Activated T-helper 9 cell treated with anti-CD3 and anti-CD28 coated beads, Interleukin-2, amount 50 U/mL, for 16 hours (primary cell): ENCODE results near the gene ITGAL.
"Not testable (repeated sequence)": the region's sequence is repeated elsewhere in the genome, so short reads cannot be mapped to it uniquely, and the experiment has no call there.

Source experiments
- DNase-seq: peaks from one replicate; pipeline ENCODE4 v3.0.0-alpha.2; 2020; ENCODE audit warnings: low read depth

Gene ITGAL

GRCh38 chr16:30472328-30472942 lies at the start of gene ITGAL:
TSS of gene ITGAL (plus strand) at chr16:30472742. CDS start at chr16:30472838, 96 bp downstream.
- DNase-seq = peak; percentile 77

- no peak for DNase-seq
Observed at GRCh38 chr16:30428055-30428454, 44.5 kb upstream of the ITGAL start.

- no peak for DNase-seq
Observed at GRCh38 chr16:30429418-30429677, 43.2 kb upstream of the ITGAL start.

GRCh38 chr16:30429678-30430427 lies 42.7 kb upstream of the ITGAL start, which contains the start of gene DCTPP1:
TSS of gene DCTPP1 (minus strand) at chr16:30430030. CDS start at chr16:30429980, 50 bp downstream.
- peak; percentile 91 for DNase-seq

- DNase-seq = peak; percentile 5
Observed at GRCh38 chr16:30430428-30430970, 42.0 kb upstream of the ITGAL start.

GRCh38 chr16:30434852-30435251 lies 37.7 kb upstream of the ITGAL start:
- peak; percentile 44 for DNase-seq

GRCh38 chr16:30437511-30438046 lies 35.0 kb upstream of the ITGAL start:
- no peak for DNase-seq

- no peak for DNase-seq
Observed at GRCh38 chr16:30438835-30439234, 33.7 kb upstream of the ITGAL start.

GRCh38 chr16:30439720-30440348 lies 32.7 kb upstream of the ITGAL start:
- no peak for DNase-seq

GRCh38 chr16:30443631-30444030 lies 28.9 kb upstream of the ITGAL start:
- DNase-seq = no peak

- DNase-seq = no peak
Observed at GRCh38 chr16:30444231-30445148, 28.1 kb upstream of the ITGAL start.

GRCh38 chr16:30445149-30445407 lies 27.5 kb upstream of the ITGAL start:
- DNase-seq = no peak

GRCh38 chr16:30445408-30446202 lies 26.9 kb upstream of the ITGAL start, which contains the start of gene SEPHS2:
TSS of gene SEPHS2 (minus strand) at chr16:30445874. CDS start at chr16:30445727, 147 bp downstream.
- peak; percentile 89 for DNase-seq

GRCh38 chr16:30446203-30446595 lies 26.3 kb upstream of the ITGAL start:
- no peak for DNase-seq

- no peak for DNase-seq
Observed at GRCh38 chr16:30447512-30448226, 24.9 kb upstream of the ITGAL start.

GRCh38 chr16:30449116-30449435 lies 23.5 kb upstream of the ITGAL start:
- no peak for DNase-seq

- not testable (repeated sequence) for DNase-seq
Observed at GRCh38 chr16:30452709-30453580, 19.6 kb upstream of the ITGAL start.

GRCh38 chr16:30456302-30456701 lies 16.2 kb upstream of the ITGAL start:
- DNase-seq = no peak

- no peak for DNase-seq
Observed at GRCh38 chr16:30457256-30457655, 15.3 kb upstream of the ITGAL start.
